Neural cell (in vitro differentiated cells): ENCODE measurements around the gene HAND1.

Experiments
- EZH2 ChIP-seq: fragments of 200-600, 300-800 bp; shearing (Covaris generic), sonication (generic); IDR thresholded peaks from 2 replicates; pipeline ENCODE4 v1.6.1; 2014; ENCODE audit warnings: antibody characterized with exemption, low read length, borderline replicate concordance, mild to moderate bottlenecking; ENCODE audit not compliant: insufficient read depth, poor library complexity, severe bottlenecking
- TAF1 ChIP-seq: IDR thresholded peaks from 2 replicates; pipeline ENCODE4 v1.6.1; 2012; ENCODE audit warnings: low read depth
- TF ChIP-seq, protein P1 (sequence below): fragments of 450-650 bp; IDR thresholded peaks from 2 replicates; pipeline ENCODE4 v1.5.1; 2014; ENCODE audit warnings: antibody characterized with exemption, mild to moderate bottlenecking, moderate library complexity; ENCODE audit not compliant: poor library complexity, severe bottlenecking

DNA sequence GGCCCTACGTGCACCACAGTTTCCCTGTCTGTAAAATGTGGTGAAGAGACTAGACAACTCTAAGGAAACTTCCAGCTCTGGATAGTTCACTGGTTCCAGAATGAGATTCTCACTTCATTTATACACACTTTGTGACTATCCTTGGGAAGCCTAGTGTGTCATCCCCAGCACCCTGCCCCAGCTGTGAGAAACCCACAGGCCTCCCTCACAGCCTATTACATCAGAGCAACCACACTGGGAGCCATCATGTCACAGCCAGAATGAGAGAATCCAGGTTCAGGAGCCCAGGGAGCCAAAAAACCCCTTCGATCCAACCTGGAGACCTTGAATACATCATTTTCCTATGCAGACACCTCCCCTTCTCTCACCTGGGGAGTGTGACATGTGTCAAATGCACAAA lies 21.0 kb upstream of the HAND1 start:
- no peak for TF ChIP-seq TAF1
- TF ChIP-seq, protein P1, sequence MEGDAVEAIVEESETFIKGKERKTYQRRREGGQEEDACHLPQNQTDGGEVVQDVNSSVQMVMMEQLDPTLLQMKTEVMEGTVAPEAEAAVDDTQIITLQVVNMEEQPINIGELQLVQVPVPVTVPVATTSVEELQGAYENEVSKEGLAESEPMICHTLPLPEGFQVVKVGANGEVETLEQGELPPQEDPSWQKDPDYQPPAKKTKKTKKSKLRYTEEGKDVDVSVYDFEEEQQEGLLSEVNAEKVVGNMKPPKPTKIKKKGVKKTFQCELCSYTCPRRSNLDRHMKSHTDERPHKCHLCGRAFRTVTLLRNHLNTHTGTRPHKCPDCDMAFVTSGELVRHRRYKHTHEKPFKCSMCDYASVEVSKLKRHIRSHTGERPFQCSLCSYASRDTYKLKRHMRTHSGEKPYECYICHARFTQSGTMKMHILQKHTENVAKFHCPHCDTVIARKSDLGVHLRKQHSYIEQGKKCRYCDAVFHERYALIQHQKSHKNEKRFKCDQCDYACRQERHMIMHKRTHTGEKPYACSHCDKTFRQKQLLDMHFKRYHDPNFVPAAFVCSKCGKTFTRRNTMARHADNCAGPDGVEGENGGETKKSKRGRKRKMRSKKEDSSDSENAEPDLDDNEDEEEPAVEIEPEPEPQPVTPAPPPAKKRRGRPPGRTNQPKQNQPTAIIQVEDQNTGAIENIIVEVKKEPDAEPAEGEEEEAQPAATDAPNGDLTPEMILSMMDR, result no peak
- TF ChIP-seq EZH2, result no peak
